WTC11 (cell line): ENCODE measurements around the gene KCTD4.

Experiments used
- ATF1 ChIP-seq: sonication (generic); formaldehyde crosslinking; IDR thresholded peaks from 2 replicates; pipeline ENCODE4 v1.8.1; 2023; ENCODE audit warnings: mild to moderate bottlenecking, moderate library complexity, missing genetic modification reagents
- CTCF ChIP-seq: fragments of 200-600 bp; IDR thresholded peaks from 2 replicates; pipeline ENCODE4 v1.8.0; 2022; ENCODE audit warnings: antibody characterized with exemption
- FOXJ3 ChIP-seq: sonication (generic); formaldehyde crosslinking; IDR thresholded peaks from 2 replicates; pipeline ENCODE4 v1.9.0; 2021; ENCODE audit warnings: missing genetic modification reagents, mild to moderate bottlenecking, borderline replicate concordance
- FOXP4 ChIP-seq: sonication (generic); formaldehyde crosslinking; IDR thresholded peaks from 2 replicates; pipeline ENCODE4 v1.8.0; 2022; ENCODE audit warnings: mild to moderate bottlenecking, missing genetic modification reagents
- MAX ChIP-seq: sonication (generic); formaldehyde crosslinking; IDR thresholded peaks from 2 replicates; pipeline ENCODE4 v1.8.0; 2022; ENCODE audit warnings: mild to moderate bottlenecking, missing genetic modification reagents
- NR1H2 ChIP-seq: sonication (generic); formaldehyde crosslinking; IDR thresholded peaks from 2 replicates; pipeline ENCODE4 v1.9.0; 2021; ENCODE audit warnings: mild to moderate bottlenecking, moderate library complexity, missing genetic modification reagents
- NR2C2 ChIP-seq: sonication (generic); formaldehyde crosslinking; IDR thresholded peaks from 2 replicates; pipeline ENCODE4 v1.8.0; 2022; ENCODE audit warnings: mild to moderate bottlenecking, missing genetic modification reagents
- NR3C1 ChIP-seq: sonication (generic); formaldehyde crosslinking; conservative IDR thresholded peaks from 2 replicates; pipeline ENCODE4 v1.8.1; 2023; ENCODE audit warnings: low read depth, mild to moderate bottlenecking, missing genetic modification reagents
- SMAD3 ChIP-seq: sonication (generic); formaldehyde crosslinking; IDR thresholded peaks from 2 replicates; pipeline ENCODE4 v1.8.0; 2022; ENCODE audit warnings: missing genetic modification reagents, mild to moderate bottlenecking, borderline replicate concordance
- SP1 ChIP-seq: sonication (generic); formaldehyde crosslinking; conservative IDR thresholded peaks from 2 replicates; pipeline ENCODE4 v1.8.1; 2022; ENCODE audit warnings: missing genetic modification reagents
- USF1 ChIP-seq: sonication (generic); formaldehyde crosslinking; IDR thresholded peaks from 2 replicates; pipeline ENCODE4 v1.8.0; 2022; ENCODE audit warnings: mild to moderate bottlenecking, missing genetic modification reagents
- ZBTB21 ChIP-seq: sonication (generic); formaldehyde crosslinking; IDR thresholded peaks from 2 replicates; pipeline ENCODE4 v1.8.1; 2023; ENCODE audit warnings: mild to moderate bottlenecking, missing genetic modification reagents, borderline replicate concordance
- ZNF121 ChIP-seq: sonication (generic); formaldehyde crosslinking; IDR thresholded peaks from 2 replicates; pipeline ENCODE4 v1.8.0; 2023; ENCODE audit warnings: missing genetic modification reagents
- ZNF423 ChIP-seq: fragments of 250-450 bp; sonication (Bioruptor Pico); IDR thresholded peaks from 2 replicates; pipeline ENCODE4 v2.1.2; 2022; ENCODE audit warnings: mild to moderate bottlenecking, moderate library complexity

- TF ChIP-seq ZNF423 (CRISPR knock-in tag) (no peak), ZBTB21 (no peak), CTCF (no peak), NR3C1 (no peak), ZNF121 (no peak), FOXP4 (no peak), NR1H2 (no peak), ATF1 (CRISPR knock-in tag) (no peak), FOXJ3 (CRISPR knock-in tag) (no peak), SMAD3 (CRISPR knock-in tag) (no peak), MAX (CRISPR knock-in tag) (no peak), USF1 (CRISPR knock-in tag) (no peak), NR2C2 (no peak), SP1 (CRISPR knock-in tag) (no peak)
Measured at GRCh38 chr13:45179428-45179827, 21.4 kb downstream of the KCTD4 start.
